ENCODE results near the gene SLC38A10.

DNA sequence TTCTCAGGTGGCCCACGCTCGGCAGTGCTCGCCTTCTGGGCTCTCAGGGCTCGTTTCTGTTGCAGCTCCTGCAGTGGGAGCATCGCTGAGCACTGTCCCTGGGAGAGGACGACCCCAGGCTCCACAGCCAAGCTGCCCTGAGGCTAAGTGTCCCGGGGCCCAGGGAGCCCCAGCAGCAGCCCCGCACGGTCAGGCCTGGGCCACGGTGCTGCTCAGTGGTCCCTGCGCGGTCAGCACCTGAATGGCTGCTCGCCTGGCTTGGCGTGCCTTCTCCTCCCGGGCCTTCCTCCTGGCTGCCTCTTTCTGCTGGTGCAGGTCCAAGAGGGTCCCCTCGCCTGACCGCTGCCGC is 95.7 kb downstream of the SLC38A10 start:
- no peak for TF ChIP-seq EP300 (IDR thresholded peaks at IDR 0.05)
- TF ChIP-seq, protein P1, sequence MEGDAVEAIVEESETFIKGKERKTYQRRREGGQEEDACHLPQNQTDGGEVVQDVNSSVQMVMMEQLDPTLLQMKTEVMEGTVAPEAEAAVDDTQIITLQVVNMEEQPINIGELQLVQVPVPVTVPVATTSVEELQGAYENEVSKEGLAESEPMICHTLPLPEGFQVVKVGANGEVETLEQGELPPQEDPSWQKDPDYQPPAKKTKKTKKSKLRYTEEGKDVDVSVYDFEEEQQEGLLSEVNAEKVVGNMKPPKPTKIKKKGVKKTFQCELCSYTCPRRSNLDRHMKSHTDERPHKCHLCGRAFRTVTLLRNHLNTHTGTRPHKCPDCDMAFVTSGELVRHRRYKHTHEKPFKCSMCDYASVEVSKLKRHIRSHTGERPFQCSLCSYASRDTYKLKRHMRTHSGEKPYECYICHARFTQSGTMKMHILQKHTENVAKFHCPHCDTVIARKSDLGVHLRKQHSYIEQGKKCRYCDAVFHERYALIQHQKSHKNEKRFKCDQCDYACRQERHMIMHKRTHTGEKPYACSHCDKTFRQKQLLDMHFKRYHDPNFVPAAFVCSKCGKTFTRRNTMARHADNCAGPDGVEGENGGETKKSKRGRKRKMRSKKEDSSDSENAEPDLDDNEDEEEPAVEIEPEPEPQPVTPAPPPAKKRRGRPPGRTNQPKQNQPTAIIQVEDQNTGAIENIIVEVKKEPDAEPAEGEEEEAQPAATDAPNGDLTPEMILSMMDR (IDR thresholded peaks at IDR 0.05): no peak
- TF ChIP-seq POLR2A (IDR thresholded peaks at IDR 0.05): no peak
